ENCODE results near the gene MCC. TPM values are rescaled to one million over a fixed set of nuclear protein-coding genes. Genes with fewer than 3 reads are reported as not detected.

MCC gene
- total RNA-seq, 1 experiment from 2014 or later, result 0.41 TPM

GRCh38 chr5:113519412-113519811 lies 31.2 kb upstream of the MCC start:
- BruUV-seq (replicated peaks), result no TSS peak
- no peak for ATAC-seq
- no peaks in the 10 kb centered on the region for H3K9me3 ChIP-seq (ENCODE audit: control insufficient read depth, insufficient read depth, low read depth, low read length)
- no peak for TF ChIP-seq POLR2AphosphoS5 (IDR thresholded peaks at IDR 0.05; ENCODE audit: low read depth, low read length)
- TF ChIP-seq TCF7L2 (IDR thresholded peaks at IDR 0.05; ENCODE audit: low read depth, low read length), result no peak
- TF ChIP-seq REST (IDR thresholded peaks at IDR 0.05; ENCODE audit: insufficient read depth in 1 of 2, low read depth in 2 of 2, low read length in 1 of 2), result no peak
- no peak for TF ChIP-seq CTCF (IDR thresholded peaks at IDR 0.05)
- TF ChIP-seq SIN3A (IDR thresholded peaks at IDR 0.05; ENCODE audit: borderline replicate concordance, insufficient read depth, low read depth, low read length), result no peak
- ChIA-PET POLR2A (no interaction called here), CTCF (no interaction called here)
- H3K4me1 ChIP-seq (ENCODE audit: control insufficient read depth, insufficient read depth, low read length), result peaks cover 9% of the 10 kb centered on the region
- no peak overlapping the region for H3K4me3 ChIP-seq (ENCODE audit: low read depth in 2 of 2, low read length in 2 of 2)
- H3K36me3 ChIP-seq (ENCODE audit: control insufficient read depth, insufficient read depth, low read length), result peaks cover 2% of the 10 kb centered on the region; the same call in 1 of the 2 replicates
- in situ Hi-C loops (cut with HindIII; ENCODE audit: low pct_unique_long_range_greater_than_20kb, low sequenced_read_pairs) (no loop called here), intact Hi-C loops (cut with micrococcal nuclease; ENCODE audit: unreplicated experiment) (loop anchor here (10.0 kb wide), 1 partner anchor 525 kb away; no protein-coding TSS in a partner anchor)
- H3K27me3 ChIP-seq (ENCODE audit: control insufficient read depth, insufficient read depth, low read length), result no peaks in the 10 kb centered on the region
- no peak for DNase-seq (ENCODE audit: low read depth, low spot score)
- H3K27ac ChIP-seq (ENCODE audit: low read length), result no peak overlapping the region

- ChIA-PET POLR2A (interaction anchor here (0.7 kb wide), 1 partner anchor 46 kb away, joined by 4 read pairs; no protein-coding TSS in a partner anchor), CTCF (interaction anchor here (0.7 kb wide), 1 partner anchor 100 kb away, joined by 3 read pairs; no protein-coding TSS in a partner anchor)
- ATAC-seq, result no peak
- intact Hi-C loops (cut with micrococcal nuclease; ENCODE audit: unreplicated experiment), result loop anchor here (10.0 kb wide), 1 partner anchor 524 kb away; no protein-coding TSS in a partner anchor
- TF ChIP-seq REST (IDR thresholded peaks at IDR 0.05; ENCODE audit: insufficient read depth in 1 of 2, low read depth in 2 of 2, low read length in 1 of 2), result no peak
- TF ChIP-seq POLR2AphosphoS5 (IDR thresholded peaks at IDR 0.05; ENCODE audit: low read depth, low read length), result no peak
- TF ChIP-seq TCF7L2 (IDR thresholded peaks at IDR 0.05; ENCODE audit: low read depth, low read length), result no peak
- no peak for TF ChIP-seq CTCF (IDR thresholded peaks at IDR 0.05)
- TF ChIP-seq SIN3A (IDR thresholded peaks at IDR 0.05; ENCODE audit: borderline replicate concordance, insufficient read depth, low read depth, low read length), result no peak
- Histone ChIP-seq H3K4me1 (ENCODE audit: control insufficient read depth, insufficient read depth, low read length) (peaks cover 10% of the 10 kb centered on the region), H3K4me3 (ENCODE audit: low read depth in 2 of 2, low read length in 2 of 2) (no peak overlapping the region), H3K9me3 (ENCODE audit: control insufficient read depth, insufficient read depth, low read depth, low read length) (no peaks in the 10 kb centered on the region), H3K36me3 (ENCODE audit: control insufficient read depth, insufficient read depth, low read length) (peaks cover 2% of the 10 kb centered on the region; the same call in 1 of the 2 replicates), H3K27ac (ENCODE audit: low read length) (no peak overlapping the region), H3K27me3 (ENCODE audit: control insufficient read depth, insufficient read depth, low read length) (no peaks in the 10 kb centered on the region)
- BruUV-seq (replicated peaks), result no TSS peak
- in situ Hi-C loops (cut with HindIII; ENCODE audit: low pct_unique_long_range_greater_than_20kb, low sequenced_read_pairs), result no loop called here
- no peak for DNase-seq (ENCODE audit: low read depth, low spot score)
Measured at GRCh38 chr5:113518884-113519283, 30.6 kb upstream of the MCC start.

Measured in Panc1 (cell line).